Parathyroid adenoma (tissue), 2 donors: ENCODE results near the gene B3GNT3.

Source experiments
- H2AFZ ChIP-seq: fragments of 300-600 bp; sonication (generic); one replicate; pipeline ENCODE4 v1.7.0; 2017; ENCODE audit warnings: antibody characterized with exemption, mild to moderate bottlenecking
- H3K27ac ChIP-seq: fragments of 300-600 bp; sonication (generic); one replicate; pipeline ENCODE4 v1.7.0; 2017
- H3K27me3 ChIP-seq: fragments of 300-600 bp; sonication (generic); one replicate; pipeline ENCODE4 v1.7.0; 2017; ENCODE audit warnings: low read length; ENCODE audit not compliant: control insufficient read depth, insufficient read depth
- H3K36me3 ChIP-seq: fragments of 300-600 bp; sonication (generic); one replicate; pipeline ENCODE4 v1.7.0; 2017; ENCODE audit warnings: low read length; ENCODE audit not compliant: control insufficient read depth, insufficient read depth
- H3K4me1 ChIP-seq: fragments of 300-600 bp; sonication (generic); one replicate; pipeline ENCODE4 v1.7.0; 2017; ENCODE audit warnings: control low read depth
- H3K4me2 ChIP-seq: fragments of 300-600 bp; sonication (generic); one replicate; pipeline ENCODE4 v1.7.0; 2017; ENCODE audit warnings: low read length
- H3K4me3 ChIP-seq: fragments of 300-600 bp; sonication (generic); one replicate; pipeline ENCODE4 v1.7.0; 2017; ENCODE audit warnings: low read depth, low read length
- H3K79me2 ChIP-seq: fragments of 300-600 bp; sonication (generic); one replicate; pipeline ENCODE4 v1.7.0; 2017; ENCODE audit warnings: control low read depth
- H3K9ac ChIP-seq: fragments of 300-600 bp; sonication (generic); one replicate; pipeline ENCODE4 v1.7.0; 2017; ENCODE audit warnings: mild to moderate bottlenecking
- H3K9me3 ChIP-seq: fragments of 300-600 bp; sonication (generic); one replicate; pipeline ENCODE4 v1.7.0; 2017; ENCODE audit warnings: low read length; ENCODE audit not compliant: control insufficient read depth
- CTCF ChIP-seq: fragments of 300-600 bp; sonication (generic); IDR thresholded peaks from one replicate; pipeline ENCODE4 v1.7.0; 2017; ENCODE audit warnings: antibody characterized with exemption, mild to moderate bottlenecking
- donor health status: primary hyperparathyroidism.

Gene B3GNT3

GRCh38 chr19:17817668-17818363 is 22.9 kb downstream of the B3GNT3 start:
- Histone ChIP-seq H3K9me3 (no peaks in the 10 kb centered on the region), H2AFZ (no peak overlapping the region), H3K27ac (no peak overlapping the region), H3K79me2 (no peaks in the 10 kb centered on the region), H3K27me3 (no peaks in the 10 kb centered on the region), H3K36me3 (no peaks in the 10 kb centered on the region), H3K4me1 (peaks cover 3% of the 10 kb centered on the region), H3K4me2 (no peak overlapping the region), H3K4me3 (no peak overlapping the region), H3K9ac (no peak overlapping the region)
- no peak for TF ChIP-seq CTCF

GRCh38 chr19:17821190-17821589 is 26.3 kb downstream of the B3GNT3 start, which contains the start of gene INSL3:
INSL3 (minus strand) TSS chr19:17821519; CDS start chr19:17821506, 13 bp downstream.
- Histone ChIP-seq H3K4me1 (peaks cover 3% of the 10 kb centered on the region), H3K36me3 (no peaks in the 10 kb centered on the region), H3K9me3 (no peaks in the 10 kb centered on the region), H3K9ac (no peak within 1 kb of the TSS), H3K79me2 (no peaks in the 10 kb centered on the region), H3K27me3 (no peaks in the 10 kb centered on the region), H3K4me3 (no peak within 1 kb of the TSS), H2AFZ (no peak within 1 kb of the TSS), H3K27ac (no peak within 1 kb of the TSS), H3K4me2 (no peak within 1 kb of the TSS)
- TF ChIP-seq CTCF, result no peak

GRCh38 chr19:17824339-17824738 is 29.4 kb downstream of the B3GNT3 start:
- TF ChIP-seq CTCF, result no peak
- no peaks in the 10 kb centered on the region for H3K79me2 ChIP-seq
- H3K9me3 ChIP-seq, result no peaks in the 10 kb centered on the region
- no peak overlapping the region for H2AFZ ChIP-seq
- no peak overlapping the region for H3K4me2 ChIP-seq
- peaks cover 3% of the 10 kb centered on the region for H3K4me1 ChIP-seq
- H3K9ac ChIP-seq, result no peak overlapping the region
- H3K27me3 ChIP-seq, result no peaks in the 10 kb centered on the region
- no peaks in the 10 kb centered on the region for H3K36me3 ChIP-seq
- H3K27ac ChIP-seq, result no peak overlapping the region
- H3K4me3 ChIP-seq, result no peak overlapping the region

GRCh38 chr19:17826508-17827056 is 31.6 kb downstream of the B3GNT3 start:
- Histone ChIP-seq H2AFZ (no peak overlapping the region), H3K27me3 (no peaks in the 10 kb centered on the region), H3K9ac (no peak overlapping the region), H3K9me3 (no peaks in the 10 kb centered on the region), H3K79me2 (no peaks in the 10 kb centered on the region), H3K4me2 (no peak overlapping the region), H3K4me3 (no peak overlapping the region), H3K36me3 (no peaks in the 10 kb centered on the region), H3K4me1 (no peaks in the 10 kb centered on the region), H3K27ac (no peak overlapping the region)
- TF ChIP-seq CTCF, result no peak
